Loucy (cell line): ENCODE measurements around the gene BRSK2.

Source experiments
- H2AFZ ChIP-seq: fragments of 200-600 bp; sonication (generic); 2 replicates; pipeline ENCODE4 v1.6.0; 2016; ENCODE audit warnings: antibody characterized with exemption, mild to moderate bottlenecking, low read length, moderate library complexity
- H3F3A ChIP-seq: fragments of 200-600 bp; 2 replicates; pipeline ENCODE4 v1.6.0; 2016; ENCODE audit warnings: antibody characterized with exemption, low read depth, mild to moderate bottlenecking
- H3K27me3 ChIP-seq: fragments of 200-600 bp; sonication (generic); 2 replicates; pipeline ENCODE4 v1.6.1; 2014; ENCODE audit warnings: low read length, mild to moderate bottlenecking; ENCODE audit not compliant: insufficient read depth, poor library complexity, severe bottlenecking
- H3K36me3 ChIP-seq: fragments of 200-600 bp; sonication (generic); 2 replicates; pipeline ENCODE4 v1.6.1; 2016; ENCODE audit warnings: low read length; ENCODE audit not compliant: insufficient read depth
- H3K4me1 ChIP-seq: fragments of 200-600 bp; sonication (generic); 2 replicates; pipeline ENCODE4 v1.5.1; 2014; ENCODE audit warnings: low read length, mild to moderate bottlenecking; ENCODE audit not compliant: insufficient read depth, poor library complexity, severe bottlenecking
- H3K4me2 ChIP-seq: fragments of 200-600 bp; sonication (generic); 2 replicates; pipeline ENCODE4 v1.6.0; 2014; ENCODE audit warnings: antibody characterized with exemption, low read length, low read depth, mild to moderate bottlenecking; ENCODE audit not compliant: poor library complexity, severe bottlenecking
- H3K4me3 ChIP-seq: fragments of 200-600 bp; sonication (generic); 2 replicates; pipeline ENCODE4 v1.5.1; 2014; ENCODE audit warnings: low read length, mild to moderate bottlenecking, mixed read lengths; ENCODE audit not compliant: poor library complexity, severe bottlenecking
- H3K79me2 ChIP-seq: fragments of 200-600 bp; sonication (generic); 2 replicates; pipeline ENCODE4 v1.6.1; 2014; ENCODE audit warnings: low read length; ENCODE audit not compliant: insufficient read depth
- H3K9ac ChIP-seq: fragments of 200-600 bp; sonication (generic); 2 replicates; pipeline ENCODE4 v1.6.0; 2014; ENCODE audit warnings: mild to moderate bottlenecking, low read depth, low read length, moderate library complexity; ENCODE audit not compliant: poor library complexity, severe bottlenecking
- H3K9me2 ChIP-seq: fragments of 200-600 bp; sonication (generic); replicated peaks from 2 replicates; pipeline ENCODE4 v1.6.1; 2016; ENCODE audit warnings: low read depth, low read length, mixed read lengths
- H3K9me3 ChIP-seq: fragments of 200-600 bp; sonication (generic); 2 replicates; pipeline ENCODE4 v1.6.1; 2014; ENCODE audit warnings: mild to moderate bottlenecking, antibody characterized with exemption, low read length, low read depth; ENCODE audit not compliant: insufficient read depth
- H4K20me1 ChIP-seq: fragments of 200-600 bp; sonication (generic); 2 replicates; pipeline ENCODE4 v1.6.0; 2014; ENCODE audit warnings: antibody characterized with exemption, low read length, mild to moderate bottlenecking; ENCODE audit not compliant: insufficient read depth, poor library complexity, severe bottlenecking
- CTCF ChIP-seq: fragments of 200-600 bp; sonication (generic); conservative IDR thresholded peaks from 2 replicates; pipeline ENCODE4 v1.5.1; 2014; ENCODE audit warnings: mild to moderate bottlenecking, antibody characterized with exemption, low read length
- EZH2phosphoT487 ChIP-seq: fragments of 200-600 bp; IDR thresholded peaks from 2 replicates; pipeline ENCODE4 v1.6.1; 2018; ENCODE audit warnings: antibody characterized with exemption, mild to moderate bottlenecking, moderate library complexity, borderline replicate concordance

Gene BRSK2

GRCh38 chr11:1367721-1368120 is 22.0 kb upstream of the BRSK2 start:
- no peaks in the 10 kb centered on the region for H4K20me1 ChIP-seq
- H3K79me2 ChIP-seq: no peaks in the 10 kb centered on the region
- H2AFZ ChIP-seq: no peak overlapping the region
- peaks cover 32% of the 10 kb centered on the region; the same call in 1 of the 2 replicates for H3K9me3 ChIP-seq
- H3K4me1 ChIP-seq: no peaks in the 10 kb centered on the region
- H3K4me2 ChIP-seq: no peak overlapping the region
- no peak for TF ChIP-seq CTCF
- no peak for TF ChIP-seq EZH2phosphoT487
- no peak overlapping the region for H3K9ac ChIP-seq
- H3K36me3 ChIP-seq: no peaks in the 10 kb centered on the region
- H3K4me3 ChIP-seq: no peak overlapping the region
- no peaks in the 10 kb centered on the region for H3K27me3 ChIP-seq
- no peaks in the 10 kb centered on the region for H3K9me2 ChIP-seq
- no peaks in the 10 kb centered on the region for H3F3A ChIP-seq

- Histone ChIP-seq H3K4me2 (no peak overlapping the region), H3K36me3 (no peaks in the 10 kb centered on the region), H3K9me3 (peaks cover 27% of the 10 kb centered on the region; the same call in 1 of the 2 replicates), H3K27me3 (no peaks in the 10 kb centered on the region), H2AFZ (no peak overlapping the region), H3K4me1 (no peaks in the 10 kb centered on the region), H3K79me2 (no peaks in the 10 kb centered on the region), H3K9ac (no peak overlapping the region), H3F3A (no peaks in the 10 kb centered on the region), H3K9me2 (no peaks in the 10 kb centered on the region), H4K20me1 (no peaks in the 10 kb centered on the region), H3K4me3 (no peak overlapping the region)
- TF ChIP-seq CTCF (no peak), EZH2phosphoT487 (no peak)
Measured at GRCh38 chr11:1368216-1368615, 21.5 kb upstream of the BRSK2 start.

GRCh38 chr11:1368966-1369365 is 20.8 kb upstream of the BRSK2 start:
- Histone ChIP-seq H3K27me3 (no peaks in the 10 kb centered on the region), H3F3A (no peaks in the 10 kb centered on the region), H3K79me2 (no peaks in the 10 kb centered on the region), H3K4me1 (no peaks in the 10 kb centered on the region), H3K9me2 (no peaks in the 10 kb centered on the region), H3K9ac (no peak overlapping the region), H4K20me1 (no peaks in the 10 kb centered on the region), H3K4me3 (no peak overlapping the region), H2AFZ (no peak overlapping the region), H3K4me2 (no peak overlapping the region), H3K36me3 (no peaks in the 10 kb centered on the region), H3K9me3 (peaks cover 20% of the 10 kb centered on the region; the same call in 1 of the 2 replicates)
- TF ChIP-seq EZH2phosphoT487 (no peak), CTCF (no peak)
